Measurements from ENCODE around the gene GAD1.

DNA sequence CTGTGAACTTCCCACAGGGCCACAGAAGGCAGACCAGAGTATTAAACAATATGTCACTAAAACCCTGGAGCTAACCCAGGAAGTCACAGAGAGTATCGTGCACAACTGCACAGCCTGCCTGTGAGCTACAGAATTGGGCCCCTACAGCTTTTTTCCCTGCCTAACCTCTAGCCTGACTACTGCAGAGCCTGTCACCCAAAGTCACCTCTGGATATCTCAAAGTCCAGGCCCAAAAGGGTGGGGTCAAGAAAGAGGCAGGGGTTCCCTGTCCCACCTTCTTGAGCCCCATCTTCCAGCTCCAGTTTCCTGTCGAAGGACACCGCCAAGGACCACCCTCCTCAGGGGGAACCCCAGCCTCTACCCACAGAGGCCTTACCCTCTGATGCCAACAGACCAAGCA is 13.5 kb downstream of the GAD1 start:
- TF ChIP-seq, protein P1, sequence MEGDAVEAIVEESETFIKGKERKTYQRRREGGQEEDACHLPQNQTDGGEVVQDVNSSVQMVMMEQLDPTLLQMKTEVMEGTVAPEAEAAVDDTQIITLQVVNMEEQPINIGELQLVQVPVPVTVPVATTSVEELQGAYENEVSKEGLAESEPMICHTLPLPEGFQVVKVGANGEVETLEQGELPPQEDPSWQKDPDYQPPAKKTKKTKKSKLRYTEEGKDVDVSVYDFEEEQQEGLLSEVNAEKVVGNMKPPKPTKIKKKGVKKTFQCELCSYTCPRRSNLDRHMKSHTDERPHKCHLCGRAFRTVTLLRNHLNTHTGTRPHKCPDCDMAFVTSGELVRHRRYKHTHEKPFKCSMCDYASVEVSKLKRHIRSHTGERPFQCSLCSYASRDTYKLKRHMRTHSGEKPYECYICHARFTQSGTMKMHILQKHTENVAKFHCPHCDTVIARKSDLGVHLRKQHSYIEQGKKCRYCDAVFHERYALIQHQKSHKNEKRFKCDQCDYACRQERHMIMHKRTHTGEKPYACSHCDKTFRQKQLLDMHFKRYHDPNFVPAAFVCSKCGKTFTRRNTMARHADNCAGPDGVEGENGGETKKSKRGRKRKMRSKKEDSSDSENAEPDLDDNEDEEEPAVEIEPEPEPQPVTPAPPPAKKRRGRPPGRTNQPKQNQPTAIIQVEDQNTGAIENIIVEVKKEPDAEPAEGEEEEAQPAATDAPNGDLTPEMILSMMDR (conservative IDR thresholded peaks at IDR 0.05; ENCODE audit: low read depth, low read length) = no peak
- no peak for TF ChIP-seq EZH2 (IDR thresholded peaks at IDR 0.05; ENCODE audit: borderline replicate concordance, low read depth, low read length, poor library complexity, severe bottlenecking)

Data from A673 (cell line).